Activated CD4-positive, alpha-beta T cell treated with anti-CD3 and anti-CD28 coated beads, Interleukin-2, Interleukin-6, amounts not matched to agents 100 ng/mL and 50 ng/mL, durations not matched to agents 16 hours and 8 hours (primary cell): ENCODE measurements around the gene KRTAP17-1.

Experiments
- DNase-seq: peaks from one replicate; pipeline ENCODE4 v3.0.0-alpha.2; 2020

KRTAP17-1 gene

DNA sequence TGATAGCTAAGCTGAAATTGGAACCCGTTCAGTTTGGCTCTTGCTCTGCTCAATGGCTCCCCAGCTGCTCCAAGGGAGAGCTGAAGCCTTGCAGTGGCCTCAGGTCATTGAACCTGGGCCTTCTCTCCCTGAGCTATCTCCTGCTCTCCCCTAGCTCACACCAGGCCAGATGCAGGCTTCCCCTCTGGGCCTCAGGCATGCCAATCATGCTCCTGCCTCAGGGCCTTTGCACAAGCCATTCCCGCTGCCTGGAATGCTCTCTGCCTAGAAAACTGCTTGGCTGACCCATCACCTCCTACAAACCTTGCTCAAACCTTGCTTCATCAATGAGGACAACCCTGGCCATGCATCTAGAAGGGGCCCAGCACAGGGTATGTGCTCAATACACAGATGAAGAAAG lies 16.7 kb upstream of the KRTAP17-1 start:
- DNase-seq, result no peak

- no peak for DNase-seq
Measured at GRCh38 chr17:41331606-41332005, 16.1 kb upstream of the KRTAP17-1 start.

- peak; percentile 43 for DNase-seq
Measured at GRCh38 chr17:41329279-41329948, 13.9 kb upstream of the KRTAP17-1 start.

- DNase-seq, result no peak
Measured at GRCh38 chr17:41328207-41328606, 12.7 kb upstream of the KRTAP17-1 start.

- DNase-seq, result no peak
Measured at GRCh38 chr17:41327411-41328120, 12.1 kb upstream of the KRTAP17-1 start.

- no peak for DNase-seq
Measured at GRCh38 chr17:41326173-41327145, 10.9 kb upstream of the KRTAP17-1 start.

DNA sequence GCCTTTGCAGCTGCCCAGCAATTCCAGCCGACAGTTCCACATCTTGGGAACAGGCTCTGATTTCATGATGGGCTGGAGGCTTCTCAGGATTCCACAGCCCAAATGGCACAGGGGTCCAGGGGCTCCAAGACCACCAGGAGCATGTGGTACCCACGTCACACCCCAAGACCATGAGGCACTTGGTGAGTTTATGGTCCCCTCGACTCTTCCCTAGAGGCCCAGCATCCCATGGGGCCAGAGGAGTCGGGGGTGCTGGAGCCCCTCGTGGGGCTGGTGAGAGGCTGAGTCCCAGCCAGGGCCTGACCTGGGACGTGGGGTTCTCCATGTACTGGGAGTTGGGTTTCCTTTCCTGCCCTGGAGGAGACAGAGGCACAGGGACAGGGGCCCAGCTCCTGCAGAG lies 10.1 kb upstream of the KRTAP17-1 start:
- DNase-seq, result no peak

- no peak for DNase-seq
Measured at GRCh38 chr17:41325126-41325525, 9.6 kb upstream of the KRTAP17-1 start.

DNA sequence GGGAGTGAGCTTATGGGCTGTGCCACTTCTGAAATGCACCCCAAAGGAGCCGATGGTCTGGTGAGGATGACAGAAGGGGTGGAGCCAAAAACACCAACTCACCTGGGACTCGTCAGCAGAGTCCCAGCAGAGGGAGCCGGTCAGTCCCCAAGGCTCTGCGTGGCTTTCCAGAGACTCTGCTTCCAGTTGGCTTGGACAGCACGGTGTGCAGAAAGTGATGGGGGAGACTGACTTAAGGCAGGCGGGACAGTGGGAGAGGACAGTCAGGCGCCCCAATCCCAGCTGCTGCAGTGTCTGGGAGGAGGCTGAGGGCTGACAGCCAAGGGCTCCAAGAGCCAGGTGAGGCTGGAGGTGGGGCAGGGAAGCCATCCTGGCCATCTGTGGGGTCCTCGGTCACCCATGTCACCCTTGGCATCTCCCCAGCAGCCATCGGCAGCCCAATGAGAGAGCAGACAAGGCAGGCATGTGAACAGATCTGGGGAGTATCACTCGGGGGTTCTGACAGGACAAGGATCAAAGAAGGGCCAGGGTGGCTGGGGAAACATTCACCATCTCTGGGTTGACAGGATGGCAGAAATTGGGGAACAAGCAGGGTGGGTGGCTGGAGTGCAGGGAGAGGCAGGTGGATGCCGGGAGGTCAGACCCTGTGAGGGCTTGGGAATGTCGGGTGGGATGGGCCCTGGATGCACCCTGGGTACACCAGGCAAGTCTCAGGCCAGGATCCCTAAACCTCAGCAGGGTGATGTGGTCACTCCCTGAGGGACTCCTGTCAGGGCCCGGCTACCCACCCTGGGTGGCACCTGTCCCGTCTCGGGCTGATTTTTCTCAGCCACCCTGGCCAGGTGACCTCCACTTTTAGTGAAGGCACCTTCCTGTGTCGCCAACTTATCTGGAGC lies 8.9 kb upstream of the KRTAP17-1 start:
- DNase-seq, result no peak

GRCh38 chr17:41322903-41323895 lies 7.7 kb upstream of the KRTAP17-1 start:
- DNase-seq, result no peak

GRCh38 chr17:41322094-41322902 lies 6.8 kb upstream of the KRTAP17-1 start:
- DNase-seq, result peak; percentile 30

- DNase-seq, result no peak
Measured at GRCh38 chr17:41318231-41318630, 2.7 kb upstream of the KRTAP17-1 start.

GRCh38 chr17:41315814-41316445 lies 420 bp upstream of the KRTAP17-1 start:
- no peak for DNase-seq

GRCh38 chr17:41311111-41311510 lies 4.4 kb downstream of the KRTAP17-1 start:
- DNase-seq, result no peak

GRCh38 chr17:41308918-41309359 lies 6.6 kb downstream of the KRTAP17-1 start, which contains the start of gene KRTAP16-1:
TSS of gene KRTAP16-1 (minus strand) at chr17:41309309. CDS start at chr17:41309253, 56 bp downstream.
- peak; percentile 53 for DNase-seq

DNA sequence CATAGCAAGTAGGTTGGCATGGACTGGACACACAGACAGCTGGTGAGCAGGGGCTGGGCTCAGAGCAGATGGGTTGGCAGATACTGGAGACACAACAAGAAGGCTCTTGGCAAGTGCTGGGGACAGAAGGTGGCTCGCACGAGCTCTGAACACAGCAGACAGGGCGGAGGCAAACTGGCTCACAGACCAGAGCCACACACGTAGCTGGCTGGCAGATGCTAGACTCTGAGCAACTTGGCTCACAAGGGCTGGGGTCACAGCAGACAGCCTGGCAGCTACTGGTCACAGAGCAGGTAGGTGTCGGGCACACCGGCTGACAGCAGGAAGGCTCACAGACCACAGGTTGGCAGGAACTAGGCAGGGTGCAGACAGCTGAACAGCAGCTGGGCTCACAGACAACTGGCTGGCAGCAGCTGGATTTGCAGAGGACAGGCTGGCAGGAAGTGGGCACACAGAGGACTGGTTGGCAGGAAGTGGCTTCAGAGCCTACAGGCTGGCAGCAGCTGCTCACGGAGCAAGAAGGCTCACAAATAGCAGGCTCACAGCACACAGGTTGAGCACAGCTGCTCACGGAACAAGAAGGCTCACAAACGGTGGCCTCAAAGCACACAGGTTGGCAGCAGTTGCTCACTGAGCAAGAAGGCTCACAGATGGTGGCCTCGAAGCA lies 7.1 kb downstream of the KRTAP17-1 start:
- DNase-seq, result peak; percentile 85

- no peak for DNase-seq
Measured at GRCh38 chr17:41307647-41308046, 7.9 kb downstream of the KRTAP17-1 start.

- DNase-seq, result no peak
Measured at GRCh38 chr17:41304091-41304490, 11.4 kb downstream of the KRTAP17-1 start.

DNA sequence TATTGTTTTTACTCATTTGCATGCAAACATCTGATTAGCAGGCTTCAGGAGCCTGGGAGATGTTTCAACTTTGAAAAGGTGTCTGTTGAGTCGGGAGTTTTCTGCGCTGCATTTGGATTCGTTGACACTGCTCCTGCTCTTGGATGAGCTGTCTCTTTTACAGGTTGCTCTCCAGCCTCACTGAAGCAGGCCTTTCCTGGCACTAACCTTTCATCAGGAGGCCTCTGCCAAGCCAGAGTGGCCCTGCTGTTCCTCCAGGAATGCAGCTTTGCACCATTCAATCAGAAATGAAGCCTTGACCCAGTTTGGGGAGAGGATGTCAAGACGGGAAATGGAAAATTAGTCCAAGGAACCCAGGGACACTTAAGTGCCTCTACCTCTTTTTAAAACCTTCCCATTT lies 12.5 kb downstream of the KRTAP17-1 start:
- no peak for DNase-seq
